Stimulated activated CD4-positive, alpha-beta T cell treated with anti-CD3 and anti-CD28 coated beads, Interleukin-15, amount 100 ng/mL, for 1 hour (primary cell): ENCODE results near the gene GALK2.
"Not testable (repeated sequence)": the region's sequence is repeated elsewhere in the genome, so short reads cannot be mapped to it uniquely, and the experiment has no call there.

Experiments
- DNase-seq, 2 donors: peaks; one replicate each; pipeline ENCODE4 v3.0.0-alpha.2; 2020; ENCODE audit warnings: low read depth in 1 of 2, low spot score in 1 of 2

The GALK2 gene

GRCh38 chr15:49163678-49164077, 6.4 kb upstream of the GALK2 start:
- DNase-seq: no peak

GRCh38 chr15:49164865-49165264, 5.2 kb upstream of the GALK2 start:
- DNase-seq: no peak

DNA sequence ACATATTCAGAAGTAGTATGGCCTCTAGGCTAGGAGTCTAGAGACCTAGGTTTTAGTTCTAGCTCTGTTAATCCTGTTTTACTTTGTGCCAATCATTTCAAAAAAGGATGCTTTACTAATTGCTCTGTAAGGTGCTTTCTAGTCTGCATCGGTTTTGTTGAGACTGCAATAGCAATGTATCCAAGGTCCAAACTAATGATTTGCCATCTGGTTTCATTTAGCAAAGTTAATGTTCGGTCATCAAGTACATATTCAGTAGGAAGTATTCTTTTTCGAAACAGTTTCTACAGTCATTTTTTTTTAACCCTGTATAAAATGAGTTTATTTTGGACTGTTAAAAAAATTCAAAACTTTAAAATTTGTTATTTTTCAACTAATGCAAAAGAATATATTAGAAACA, 2.0 kb upstream of the GALK2 start:
- DNase-seq: no peak

DNA sequence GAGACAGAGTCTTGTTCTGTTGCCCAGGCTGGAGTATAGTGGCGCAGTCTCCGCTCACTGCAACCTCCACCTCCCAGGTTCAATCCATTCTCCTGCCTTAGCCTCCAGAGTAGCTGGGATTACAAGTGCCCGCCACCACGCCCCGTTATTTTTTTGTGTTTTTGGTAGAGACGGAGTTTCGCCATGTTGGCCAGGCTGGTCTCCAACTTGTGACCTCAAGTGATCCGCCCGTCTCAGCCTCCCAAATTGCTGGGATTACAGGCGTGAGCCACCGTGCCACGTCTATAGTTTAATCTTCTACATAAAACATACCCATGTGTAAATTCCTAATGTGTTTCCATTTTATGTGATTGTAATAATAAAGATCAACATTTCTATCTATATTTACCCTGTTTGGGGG, 1.7 kb downstream of the GALK2 start:
- no peak for DNase-seq

DNA sequence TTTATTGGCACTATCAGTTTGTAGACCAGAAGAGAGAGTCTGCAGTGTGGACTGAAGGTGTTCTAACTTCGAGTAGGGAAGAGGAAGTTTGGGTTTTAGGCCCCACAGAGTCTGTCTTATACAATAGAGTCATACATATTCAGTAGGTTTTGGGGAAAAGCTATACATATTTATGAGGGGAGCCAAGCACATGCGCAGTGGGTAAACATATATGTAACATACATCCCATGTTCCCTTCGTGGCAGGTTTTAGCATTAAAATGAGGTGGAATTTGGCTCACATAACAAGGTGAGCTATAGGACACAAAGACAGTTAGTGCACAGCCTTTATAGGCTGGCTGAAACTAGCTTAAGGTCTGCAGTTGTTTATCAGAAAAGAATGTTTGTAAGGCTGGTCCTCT, 4.9 kb downstream of the GALK2 start:
- no peak for DNase-seq

GRCh38 chr15:49175582-49176397, 5.7 kb downstream of the GALK2 start:
- DNase-seq: not testable (repeated sequence)

DNA sequence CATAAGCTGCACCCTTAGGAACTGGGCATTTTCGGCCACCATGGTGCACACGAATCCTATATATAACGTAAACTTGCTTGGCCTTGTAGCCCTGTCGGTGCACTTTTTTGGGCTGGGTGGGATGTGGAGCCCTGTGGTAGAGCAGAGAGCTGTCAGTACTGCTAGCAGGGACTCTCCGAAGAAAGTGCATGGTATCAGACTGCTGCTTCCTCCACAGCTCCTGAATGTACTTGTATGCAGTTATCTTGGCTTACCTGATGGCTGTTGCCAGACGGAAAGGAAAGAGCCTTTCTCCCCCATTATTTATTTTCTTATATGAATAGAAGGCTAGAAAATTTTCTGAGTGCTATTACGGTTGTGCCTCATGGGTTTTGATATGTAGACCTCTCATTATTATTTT, 8.4 kb downstream of the GALK2 start:
- DNase-seq: no peak

DNA sequence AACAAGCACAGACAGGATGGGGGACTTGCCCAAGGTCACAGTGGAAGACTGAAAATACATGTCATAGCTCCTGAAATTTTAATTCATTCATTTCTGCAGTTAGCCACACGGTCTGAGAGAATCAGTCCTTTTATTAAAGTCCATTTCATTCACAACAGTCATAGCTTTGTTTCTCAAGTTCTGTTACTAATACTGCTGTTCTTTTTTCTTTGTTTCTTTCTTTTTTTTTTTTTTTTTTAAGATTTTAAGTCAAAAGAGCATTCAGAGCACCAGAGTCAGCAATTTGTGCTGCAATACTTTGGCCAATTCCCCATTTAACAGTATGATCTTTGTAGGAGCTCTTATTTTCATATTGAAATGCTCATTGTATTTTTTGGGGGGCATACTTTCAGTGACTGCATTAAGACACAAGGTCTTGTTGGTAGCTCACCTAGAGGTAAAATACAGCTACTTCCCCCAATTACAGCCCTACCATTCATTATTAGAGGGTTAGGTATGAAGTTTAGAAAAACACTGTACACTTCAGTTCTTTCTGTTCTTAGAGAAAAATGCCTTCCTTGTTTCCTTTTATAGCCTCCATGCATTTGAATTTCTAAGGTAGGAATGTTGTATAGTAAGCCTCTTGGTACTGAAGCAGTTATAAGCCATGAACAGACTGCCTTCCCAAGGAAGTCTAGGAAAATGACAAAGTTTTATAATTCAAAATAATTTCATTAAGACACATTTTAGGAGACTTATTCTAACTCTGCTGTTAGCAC, 9.6 kb downstream of the GALK2 start:
- no peak for DNase-seq

DNA sequence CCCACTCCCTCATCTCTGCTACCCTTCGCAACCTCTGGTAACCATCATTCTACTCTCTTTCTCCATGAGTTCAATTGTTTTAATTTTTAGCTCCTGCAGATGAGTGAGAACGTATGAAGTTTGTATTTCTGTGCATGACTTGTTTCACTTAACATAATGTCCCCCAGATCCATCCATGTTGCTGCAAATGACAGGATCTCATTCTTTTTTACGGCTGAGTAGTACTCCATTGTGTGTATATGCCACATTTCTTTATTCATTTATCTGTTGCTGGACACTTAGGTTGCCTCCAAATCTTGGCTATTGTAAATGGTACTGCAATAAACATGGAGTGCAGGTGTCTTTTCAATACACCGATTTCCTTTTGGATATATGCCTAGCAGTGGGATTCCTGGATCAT, 12.1 kb downstream of the GALK2 start:
- DNase-seq: no peak

DNA sequence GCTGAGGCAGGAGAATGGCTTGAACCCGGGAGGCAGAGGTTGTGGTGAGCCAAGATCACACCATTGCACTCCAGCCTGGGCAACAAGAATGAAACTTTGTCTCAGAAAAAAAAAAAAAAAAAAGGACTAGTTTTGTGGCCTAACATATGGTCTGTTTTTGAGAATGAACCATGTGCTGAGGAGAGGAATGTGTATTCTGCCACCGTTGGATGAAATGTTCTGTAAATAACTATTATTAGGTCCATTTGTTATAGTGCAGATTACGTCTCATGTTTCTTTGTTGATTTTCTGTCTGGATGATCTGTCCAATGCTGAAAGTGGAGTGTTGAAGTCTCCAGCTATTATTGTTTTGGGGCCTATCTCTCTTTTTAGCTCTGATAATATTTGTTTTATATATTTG, 13.7 kb downstream of the GALK2 start:
- DNase-seq: not testable (repeated sequence)

DNA sequence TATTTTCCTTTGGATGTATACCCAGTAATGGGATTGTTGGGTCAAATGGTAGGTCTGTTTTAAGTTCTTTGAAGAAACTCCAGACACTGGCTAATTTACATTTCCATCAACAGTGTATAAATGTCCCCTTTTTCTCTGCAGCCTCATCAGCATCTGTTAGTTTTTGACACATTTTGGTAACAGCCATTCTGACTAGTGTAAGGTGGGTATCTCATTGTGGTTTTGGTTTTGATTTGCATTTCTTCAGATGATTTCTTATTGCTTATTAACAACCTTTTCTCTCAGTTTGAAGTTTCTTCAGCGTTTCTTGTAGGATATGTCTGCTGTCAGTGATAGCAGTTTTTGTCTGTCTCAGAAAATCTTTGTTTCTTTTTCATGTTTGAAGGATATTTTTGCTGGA, 15.4 kb downstream of the GALK2 start:
- DNase-seq: no peak

DNA sequence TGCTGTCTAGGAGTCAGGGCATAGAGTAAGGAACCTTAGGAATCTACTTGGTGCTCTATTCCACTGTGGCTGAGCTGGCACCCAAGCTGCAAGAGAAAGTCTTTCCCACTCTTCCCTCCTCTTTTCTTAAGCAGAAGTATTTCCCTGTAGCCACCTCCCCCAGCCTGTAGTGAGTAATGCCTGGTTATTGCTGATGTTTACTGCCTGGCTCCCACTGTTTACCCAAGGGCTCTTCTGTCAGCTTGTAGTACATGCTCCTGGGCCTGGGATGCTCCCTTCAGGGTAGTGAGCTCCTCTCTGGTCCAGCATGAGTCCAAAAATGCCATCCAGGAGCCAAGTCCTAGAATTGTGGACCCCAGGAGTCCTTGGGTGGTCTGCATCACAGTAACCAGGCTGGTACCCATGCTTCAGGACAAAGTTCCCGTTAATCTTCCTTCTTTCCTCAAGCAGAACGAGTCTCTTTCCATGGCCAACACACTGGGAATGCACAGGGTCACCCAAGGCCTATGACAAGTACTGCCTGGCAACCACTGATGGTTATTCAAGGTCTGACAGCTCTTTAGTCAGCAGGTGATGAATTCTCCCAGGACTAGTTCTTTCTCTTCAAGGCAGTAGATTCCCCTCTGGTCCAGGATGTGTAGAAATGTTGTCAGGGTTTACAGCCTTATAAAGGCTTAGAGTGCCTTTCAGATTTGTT, 17.6 kb downstream of the GALK2 start:
- no peak for DNase-seq

DNA sequence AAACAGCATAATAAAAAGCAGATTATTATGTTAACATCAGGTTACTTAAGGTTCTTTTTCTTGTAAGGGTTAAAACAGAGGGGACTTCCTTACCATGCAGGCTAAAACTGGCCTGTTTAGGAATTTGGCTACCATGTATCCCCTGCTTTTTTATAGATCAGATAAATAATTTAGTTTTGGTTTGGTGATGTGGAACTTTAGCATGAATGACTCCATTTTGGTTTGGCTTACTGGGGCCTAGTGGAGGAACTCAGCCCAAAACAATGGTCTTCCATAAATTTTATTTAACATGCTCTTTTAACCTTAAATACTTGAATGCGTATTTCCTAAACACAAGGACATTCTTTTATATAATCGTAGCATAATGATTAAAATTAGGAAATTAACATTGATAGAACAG, 18.9 kb downstream of the GALK2 start:
- DNase-seq: no peak

GRCh38 chr15:49189631-49190030, 19.6 kb downstream of the GALK2 start:
- no peak for DNase-seq

DNA sequence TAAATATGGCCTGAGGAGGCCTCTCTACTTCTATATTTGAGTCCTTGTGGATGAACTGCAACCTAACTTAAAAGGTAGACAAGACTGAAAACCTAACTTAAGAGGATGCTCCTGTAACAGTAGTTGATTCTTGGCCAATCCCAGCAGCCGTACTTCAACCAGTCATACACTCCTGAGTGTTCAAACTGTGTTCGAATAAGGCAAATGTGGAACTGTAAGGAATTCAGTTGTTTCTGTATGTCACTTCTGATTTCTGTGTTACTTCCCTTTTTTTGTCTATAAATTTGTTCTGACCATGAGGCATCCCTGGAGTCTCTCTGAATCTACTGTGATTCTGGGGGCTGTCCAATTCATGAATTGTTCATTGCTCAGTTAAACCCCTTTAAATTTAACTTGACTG, 20.5 kb downstream of the GALK2 start:
- no peak for DNase-seq

- DNase-seq: no peak
Observed at GRCh38 chr15:49191892-49192291, 21.8 kb downstream of the GALK2 start.

DNA sequence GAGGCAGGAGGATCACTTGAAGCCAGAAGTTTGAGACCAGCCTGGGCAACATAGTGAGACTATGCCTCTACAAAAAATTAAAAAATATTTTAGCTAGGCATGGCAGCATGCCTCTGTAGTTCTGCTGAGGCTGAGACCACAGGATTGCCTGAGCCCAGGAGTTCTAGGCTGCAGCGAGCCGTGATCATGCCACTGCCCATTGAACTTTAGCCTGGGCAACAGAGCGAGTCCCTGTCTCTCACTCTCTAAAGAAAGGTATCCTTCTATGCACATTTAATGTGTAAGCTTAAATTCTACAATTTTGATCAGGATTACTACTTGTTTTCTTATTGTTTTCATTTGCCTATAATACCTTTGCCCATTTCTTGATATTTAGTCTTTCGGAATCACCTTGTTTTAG, 26.8 kb downstream of the GALK2 start:
- DNase-seq: no peak

DNA sequence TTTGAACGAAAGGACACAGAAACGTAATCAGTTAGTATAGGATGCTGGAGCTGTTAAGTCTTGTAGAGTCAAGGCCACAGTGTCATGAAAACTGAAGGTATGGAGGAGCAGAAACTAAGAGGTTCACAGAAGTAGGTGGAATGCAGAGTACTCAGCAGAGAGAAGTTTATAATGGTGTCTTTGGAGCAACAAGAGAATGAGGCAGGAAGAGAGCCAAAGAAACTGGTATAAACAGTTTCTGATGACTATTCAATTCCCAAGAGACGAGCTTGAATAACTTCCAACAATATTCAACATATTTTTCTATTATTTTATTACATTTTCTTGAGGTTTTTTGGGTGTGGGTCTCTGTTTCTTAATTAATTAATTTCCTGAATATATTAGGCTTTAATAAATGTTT, 29.6 kb downstream of the GALK2 start:
- DNase-seq: no peak

- DNase-seq: no peak
Observed at GRCh38 chr15:49200347-49200746, 30.3 kb downstream of the GALK2 start.

DNA sequence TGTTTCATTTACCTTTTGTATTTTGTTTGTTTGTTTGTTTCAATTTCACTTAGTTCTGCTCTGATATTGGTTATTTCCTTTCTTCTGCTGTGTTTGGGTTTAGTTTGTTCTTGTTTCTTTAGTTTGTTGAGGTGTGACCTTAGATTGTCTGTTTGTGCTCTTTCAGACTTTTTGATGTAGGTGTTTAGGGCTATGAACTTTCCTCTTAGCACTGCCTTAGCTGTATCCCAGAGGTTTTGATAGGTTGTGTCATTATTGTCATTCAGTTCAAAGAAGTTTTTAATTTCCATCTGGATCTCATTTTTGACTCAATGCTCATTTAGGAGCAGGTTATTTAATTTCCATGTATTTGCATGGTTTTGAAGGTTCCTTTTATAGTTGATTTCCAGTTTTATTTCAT, 38.1 kb downstream of the GALK2 start:
- not testable (repeated sequence) for DNase-seq

GRCh38 chr15:49212897-49213296, 42.9 kb downstream of the GALK2 start:
- DNase-seq: no peak
